NT2/D1 (cell line): ENCODE data around the gene UNC80.

ENCODE experiments used
- SUZ12 ChIP-seq: IDR thresholded peaks from 2 replicates; pipeline ENCODE4 v1.6.1; 2011; ENCODE audit not compliant: insufficient read length, insufficient read depth; ENCODE audit errors: extremely low read depth
- YY1 ChIP-seq: IDR thresholded peaks from 2 replicates; pipeline ENCODE4 v1.6.1; 2011; ENCODE audit not compliant: insufficient read length, insufficient read depth
- ZNF274 ChIP-seq: IDR thresholded peaks from 2 replicates; pipeline ENCODE4 v1.6.1; 2011; ENCODE audit warnings: mild to moderate bottlenecking, low read depth, low read length

GRCh38 chr2:210009126-210009525 is 237.5 kb downstream of the UNC80 start:
- TF ChIP-seq ZNF274 (no peak), YY1 (no peak), SUZ12 (no peak)
